ENCODE data around the gene CCT3. TPM values are rescaled to one million over a fixed set of nuclear protein-coding genes. Genes with fewer than 3 reads are reported as not detected.
"Not testable (repeated sequence)": the region's sequence is repeated elsewhere in the genome, so short reads cannot be mapped to it uniquely, and the experiment has no call there.

CCT3 gene
- polyA plus RNA-seq, 1 of the 3 experiments (the other 2 are of a cell fraction) = 295 TPM

DNA sequence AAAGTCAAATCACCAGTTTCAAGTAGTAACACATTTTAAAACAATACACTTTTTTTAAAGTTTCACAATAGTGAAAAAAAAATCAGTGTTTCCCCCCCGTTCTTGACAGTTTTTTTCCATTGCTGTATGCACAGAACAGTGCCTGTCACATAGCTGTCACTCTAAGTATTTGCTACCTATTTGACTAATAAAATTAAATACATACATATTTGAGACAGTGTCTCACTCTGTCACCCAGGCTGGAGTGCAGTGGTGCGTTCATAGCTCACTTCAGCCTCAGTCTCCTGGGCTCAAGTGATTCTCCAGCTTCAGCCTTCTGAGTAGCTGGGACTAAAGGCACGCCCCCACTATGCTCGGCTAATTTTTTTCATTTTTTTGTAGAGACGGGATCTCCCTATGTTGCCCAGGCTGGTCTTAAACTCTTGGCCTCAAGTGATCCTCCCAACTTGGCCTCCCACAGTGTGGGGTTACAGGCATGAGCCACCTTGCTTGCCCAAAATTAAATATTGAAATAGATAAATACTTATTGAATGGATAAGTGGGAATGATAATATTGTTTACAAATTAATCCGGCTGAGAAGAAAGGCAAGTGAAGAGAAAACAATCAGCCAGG lies 18.3 kb upstream of the CCT3 start:
- Histone ChIP-seq H3K36me3 (replicated peaks in 1 of 2; ENCODE audit: control insufficient read depth in 1 of 2, insufficient read depth in 2 of 2, low read length in 1 of 2) (no peaks in the 10 kb centered on the region), H3K4me2 (no peak overlapping the region), H3F3A (replicated peaks; ENCODE audit: insufficient read depth) (no peaks in the 10 kb centered on the region), H3K4me1 (ENCODE audit: control insufficient read depth in 1 of 2, insufficient read depth in 2 of 2, low read depth in 1 of 2, low read length in 1 of 2) (no peaks in the 10 kb centered on the region; a peak in 1 of 4 replicates), H3K9ac (no peak overlapping the region), H3K4me3 (ENCODE audit: low read depth in 2 of 2, low read length in 1 of 2) (no peak overlapping the region), H3K9me2 (no peaks in the 10 kb centered on the region), H4K20me1 (ENCODE audit: insufficient read depth) (no peaks in the 10 kb centered on the region), H3K79me2 (ENCODE audit: insufficient read depth) (no peaks in the 10 kb centered on the region), H3K27me3 (ENCODE audit: insufficient read depth) (peaks cover 5% of the 10 kb centered on the region; the same call in 1 of the 2 replicates), H3K27ac (ENCODE audit: low read depth in 2 of 2, low read length in 1 of 2) (no peak overlapping the region), H2AFZ (ENCODE audit: low read depth) (no peak overlapping the region), H3K9me3 (no peaks in the 10 kb centered on the region)
- no peak for TF ChIP-seq MXI1 (IDR thresholded peaks at IDR 0.05; ENCODE audit: low read depth, low read length)
- TF ChIP-seq CHD2 (IDR thresholded peaks at IDR 0.05; ENCODE audit: low read length, partially characterized antibody) = no peak
- WGBS (ENCODE audit: low lambda C conversion rate) = 72% methylated on average over 6 of the region's 6 CpGs
- ChIA-PET CTCF (interaction anchor here (0.6 to 0.7 kb wide), 2 partner anchors 29 to 59 kb away, joined by 3 read pairs; no protein-coding TSS in a partner anchor), POLR2A (no interaction called here)
- no peak for DNase-seq

DNA sequence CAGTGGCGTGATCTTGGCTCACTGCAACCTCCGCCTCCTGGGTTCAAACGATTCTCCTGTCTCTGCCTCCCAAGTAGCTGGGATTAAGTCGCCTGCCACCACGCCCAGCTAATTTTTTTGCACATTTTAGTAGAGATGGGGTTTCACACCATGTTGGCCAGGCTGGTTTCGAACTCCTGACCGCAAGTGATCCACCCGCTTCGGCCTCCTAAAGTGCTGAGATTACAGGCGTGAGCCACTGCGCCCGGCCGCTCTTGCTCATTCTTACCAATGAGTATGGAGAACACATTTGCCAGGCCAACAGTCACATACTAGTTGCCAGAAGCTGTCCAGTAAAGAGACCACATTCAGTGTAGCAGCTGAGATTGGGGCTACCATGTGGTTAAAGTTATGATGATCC lies 14.4 kb upstream of the CCT3 start:
- H3K9me3 ChIP-seq; H3K79me2 ChIP-seq (ENCODE audit: insufficient read depth); H2AFZ ChIP-seq (ENCODE audit: low read depth); H3K4me2 ChIP-seq; H3K4me1 ChIP-seq (ENCODE audit: control insufficient read depth in 1 of 2, insufficient read depth in 2 of 2, low read depth in 1 of 2, low read length in 1 of 2); H3F3A ChIP-seq (replicated peaks; ENCODE audit: insufficient read depth); H3K27ac ChIP-seq (ENCODE audit: low read depth in 2 of 2, low read length in 1 of 2); H4K20me1 ChIP-seq (ENCODE audit: insufficient read depth); H3K9me2 ChIP-seq; H3K36me3 ChIP-seq (replicated peaks in 1 of 2; ENCODE audit: control insufficient read depth in 1 of 2, insufficient read depth in 2 of 2, low read length in 1 of 2); H3K9ac ChIP-seq; DNase-seq; H3K27me3 ChIP-seq (ENCODE audit: insufficient read depth); POLR2A ChIA-PET; H3K4me3 ChIP-seq (ENCODE audit: low read depth in 2 of 2, low read length in 1 of 2): not testable (repeated sequence)
- CTCF ChIA-PET = interaction anchor here (0.6 to 1.5 kb wide), 4 partner anchors 32 to 337 kb away, joined by 3 to 6 read pairs (median 4); no protein-coding TSS in a partner anchor
- WGBS (ENCODE audit: low lambda C conversion rate) = 91% methylated on average over 13 of the region's 13 CpGs

- Histone ChIP-seq H3K9ac (no peak overlapping the region), H2AFZ (ENCODE audit: low read depth) (0 out of 2 replicates have a peak overlapping the region, but pooled peaks have one; percentile 43), H3K4me3 (ENCODE audit: low read depth in 2 of 2, low read length in 1 of 2) (no peak overlapping the region), H3K9me2 (no peaks in the 10 kb centered on the region), H3K27ac (ENCODE audit: low read depth in 2 of 2, low read length in 1 of 2) (peak overlapping the region; percentile 50 to 87; a peak in 2 of 4 replicates), H3K4me1 (ENCODE audit: control insufficient read depth in 1 of 2, insufficient read depth in 2 of 2, low read depth in 1 of 2, low read length in 1 of 2) (peaks cover 0 to 23% of the 10 kb centered on the region in 2 experiments; a peak in 2 of 4 replicates), H3F3A (replicated peaks; ENCODE audit: insufficient read depth) (peaks cover 3% of the 10 kb centered on the region), H3K27me3 (ENCODE audit: insufficient read depth) (no peaks in the 10 kb centered on the region), H3K79me2 (ENCODE audit: insufficient read depth) (no peaks in the 10 kb centered on the region), H3K36me3 (replicated peaks in 1 of 2; ENCODE audit: control insufficient read depth in 1 of 2, insufficient read depth in 2 of 2, low read length in 1 of 2) (no peaks in the 10 kb centered on the region), H4K20me1 (ENCODE audit: insufficient read depth) (no peaks in the 10 kb centered on the region), H3K9me3 (no peaks in the 10 kb centered on the region), H3K4me2 (peak overlapping the region; percentile 6; the same call in 1 of the 2 replicates)
- DNase-seq = no peak
- ChIA-PET CTCF (interaction anchor here (1.1 to 3.7 kb wide), 5 partner anchors 12 to 99 kb away, joined by 4 to 15 read pairs (median 7); no protein-coding TSS in a partner anchor), POLR2A (interaction anchor here (0.7 kb wide), 1 partner anchor 12 kb away, joined by 3 read pairs; no protein-coding TSS in a partner anchor)
- 58% methylated on average over 4 of the region's 4 CpGs for WGBS (ENCODE audit: low lambda C conversion rate)
- TF ChIP-seq, protein P1, sequence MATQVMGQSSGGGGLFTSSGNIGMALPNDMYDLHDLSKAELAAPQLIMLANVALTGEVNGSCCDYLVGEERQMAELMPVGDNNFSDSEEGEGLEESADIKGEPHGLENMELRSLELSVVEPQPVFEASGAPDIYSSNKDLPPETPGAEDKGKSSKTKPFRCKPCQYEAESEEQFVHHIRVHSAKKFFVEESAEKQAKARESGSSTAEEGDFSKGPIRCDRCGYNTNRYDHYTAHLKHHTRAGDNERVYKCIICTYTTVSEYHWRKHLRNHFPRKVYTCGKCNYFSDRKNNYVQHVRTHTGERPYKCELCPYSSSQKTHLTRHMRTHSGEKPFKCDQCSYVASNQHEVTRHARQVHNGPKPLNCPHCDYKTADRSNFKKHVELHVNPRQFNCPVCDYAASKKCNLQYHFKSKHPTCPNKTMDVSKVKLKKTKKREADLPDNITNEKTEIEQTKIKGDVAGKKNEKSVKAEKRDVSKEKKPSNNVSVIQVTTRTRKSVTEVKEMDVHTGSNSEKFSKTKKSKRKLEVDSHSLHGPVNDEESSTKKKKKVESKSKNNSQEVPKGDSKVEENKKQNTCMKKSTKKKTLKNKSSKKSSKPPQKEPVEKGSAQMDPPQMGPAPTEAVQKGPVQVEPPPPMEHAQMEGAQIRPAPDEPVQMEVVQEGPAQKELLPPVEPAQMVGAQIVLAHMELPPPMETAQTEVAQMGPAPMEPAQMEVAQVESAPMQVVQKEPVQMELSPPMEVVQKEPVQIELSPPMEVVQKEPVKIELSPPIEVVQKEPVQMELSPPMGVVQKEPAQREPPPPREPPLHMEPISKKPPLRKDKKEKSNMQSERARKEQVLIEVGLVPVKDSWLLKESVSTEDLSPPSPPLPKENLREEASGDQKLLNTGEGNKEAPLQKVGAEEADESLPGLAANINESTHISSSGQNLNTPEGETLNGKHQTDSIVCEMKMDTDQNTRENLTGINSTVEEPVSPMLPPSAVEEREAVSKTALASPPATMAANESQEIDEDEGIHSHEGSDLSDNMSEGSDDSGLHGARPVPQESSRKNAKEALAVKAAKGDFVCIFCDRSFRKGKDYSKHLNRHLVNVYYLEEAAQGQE (IDR thresholded peaks at IDR 0.05; ENCODE audit: low read depth, low read length) = no peak
- TF ChIP-seq TAF1 (IDR thresholded peaks at IDR 0.05; ENCODE audit: borderline replicate concordance, low read depth, low read length) (no peak), FOXJ3 (CRISPR knock-in tag; IDR thresholded peaks at IDR 0.05) (no peak), TCF12 (IDR thresholded peaks at IDR 0.05) (peak; percentile 85), RCOR1 (IDR thresholded peaks at IDR 0.05; ENCODE audit: low read length) (no peak), NRF1 (IDR thresholded peaks at IDR 0.05; ENCODE audit: low read depth, low read length) (no peak), MXI1 (IDR thresholded peaks at IDR 0.05; ENCODE audit: low read depth, low read length) (0 out of 2 replicates have a peak, but pooled peaks have one; percentile 33), GATA2 (CRISPR knock-in tag; IDR thresholded peaks at IDR 0.05) (no peak), MAX (IDR thresholded peaks at IDR 0.05; ENCODE audit: low read depth) (peak; percentile 69), CTCF (IDR thresholded peaks at IDR 0.05) (no peak), JUND (IDR thresholded peaks at IDR 0.05) (0 out of 2 replicates have a peak, but pooled peaks have one; percentile 12), FOSL2 (IDR thresholded peaks at IDR 0.05; ENCODE audit: borderline replicate concordance, low read depth) (peak; percentile 24; the same call in 1 of the 2 replicates)
- TF ChIP-seq, protein P2, sequence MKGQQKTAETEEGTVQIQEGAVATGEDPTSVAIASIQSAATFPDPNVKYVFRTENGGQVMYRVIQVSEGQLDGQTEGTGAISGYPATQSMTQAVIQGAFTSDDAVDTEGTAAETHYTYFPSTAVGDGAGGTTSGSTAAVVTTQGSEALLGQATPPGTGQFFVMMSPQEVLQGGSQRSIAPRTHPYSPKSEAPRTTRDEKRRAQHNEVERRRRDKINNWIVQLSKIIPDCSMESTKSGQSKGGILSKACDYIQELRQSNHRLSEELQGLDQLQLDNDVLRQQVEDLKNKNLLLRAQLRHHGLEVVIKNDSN (IDR thresholded peaks at IDR 0.05; ENCODE audit: borderline replicate concordance, low read depth) = peak; percentile 65; the same call in 1 of the 2 replicates
Observed at GRCh38 chr1:156347331-156347730, 9.2 kb upstream of the CCT3 start.
